CD4-positive, alpha-beta T cell treated with Interleukin-4 for 4 hours (primary cell): Measurements from ENCODE around the gene PLK5.
"Not testable (repeated sequence)": the region's sequence is repeated elsewhere in the genome, so short reads cannot be mapped to it uniquely, and the experiment has no call there.

Experiments used
- DNase-seq: peaks from one replicate; pipeline ENCODE4 v3.0.0-alpha.2; 2020

PLK5 gene

GRCh38 chr19:1523412-1524286, at the start of gene PLK5:
PLK5 (plus strand) TSS chr19:1524077; CDS start chr19:1526997, 2,920 bp downstream.
- DNase-seq, result no peak

GRCh38 chr19:1474765-1475351, 49.0 kb upstream of the PLK5 start:
- DNase-seq, result no peak

GRCh38 chr19:1475751-1476437, 48.0 kb upstream of the PLK5 start:
- no peak for DNase-seq

GRCh38 chr19:1477056-1477455, 46.8 kb upstream of the PLK5 start:
- not testable (repeated sequence) for DNase-seq

- peak; percentile 91 for DNase-seq
Observed at GRCh38 chr19:1478934-1479707, 44.8 kb upstream of the PLK5 start, which contains the start of gene C19orf25. C19orf25 (minus strand) TSS chr19:1479215; CDS start chr19:1478903, 312 bp downstream.

GRCh38 chr19:1481224-1481892, 42.5 kb upstream of the PLK5 start:
- no peak for DNase-seq

GRCh38 chr19:1481893-1482360, 42.0 kb upstream of the PLK5 start:
- no peak for DNase-seq

GRCh38 chr19:1482361-1483130, 41.3 kb upstream of the PLK5 start:
- DNase-seq, result no peak

GRCh38 chr19:1483131-1483978, 40.5 kb upstream of the PLK5 start:
- DNase-seq, result no peak

GRCh38 chr19:1483979-1484428, 39.9 kb upstream of the PLK5 start:
- DNase-seq, result no peak

- no peak for DNase-seq
Observed at GRCh38 chr19:1486720-1487575, 36.9 kb upstream of the PLK5 start.

GRCh38 chr19:1487576-1488281, 36.1 kb upstream of the PLK5 start:
- no peak for DNase-seq

- DNase-seq, result no peak
Observed at GRCh38 chr19:1488282-1488601, 35.6 kb upstream of the PLK5 start.

GRCh38 chr19:1489463-1490310, 34.2 kb upstream of the PLK5 start:
- DNase-seq, result no peak

GRCh38 chr19:1490311-1491113, 33.4 kb upstream of the PLK5 start, which contains the start of gene PCSK4:
PCSK4 (minus strand) TSS chr19:1490350; CDS start chr19:1490346, 4 bp downstream.
- DNase-seq, result peak; percentile 97

GRCh38 chr19:1491114-1491848, 32.6 kb upstream of the PLK5 start, which contains the start of gene REEP6:
REEP6 (plus strand) TSS chr19:1491181; CDS start chr19:1491270, 89 bp downstream.
- no peak for DNase-seq
